RWPE1 (cell line): ENCODE data around the gene THADA.
"Not testable (repeated sequence)": the region's sequence is repeated elsewhere in the genome, so short reads cannot be mapped to it uniquely, and the experiment has no call there.

Experiments used
- CTCF ChIA-PET: fragments of 350-600 bp; sonication (Branson Sonifier 250); formaldehyde crosslinking; extraction: SDS; loops from one replicate; lab custom pipeline; 2021; lab: Yijun Ruan, JAX
- POLR2A ChIA-PET: fragments of 400-600 bp; formaldehyde crosslinking; extraction: SDS; loops from one replicate; lab custom pipeline; 2020; ENCODE audit warnings: antibody characterized with exemption; ENCODE audit not compliant: low non-redundant PET; lab: Yijun Ruan, JAX
- DNase-seq: peaks from one replicate; pipeline ENCODE4 v3.0.0; 2012; ENCODE audit warnings: low spot score
- H3K27ac ChIP-seq: fragments of 450-650 bp; 2 replicates; pipeline ENCODE4 v1.5.1; 2017
- CTCF ChIP-seq: fragments of 450-650 bp; conservative IDR thresholded peaks from 2 replicates; pipeline ENCODE4 v1.5.1; 2017; ENCODE audit warnings: low read depth, mild to moderate bottlenecking

The THADA gene

GRCh38 chr2:43191947-43192516 lies 403.8 kb downstream of the THADA start:
- ChIA-PET CTCF (interaction anchor here (0.6 to 1.0 kb wide), 2 partner anchors 22 to 217 kb away, joined by 4 read pairs; no protein-coding TSS in a partner anchor), POLR2A (no interaction called here)
- TF ChIP-seq CTCF, result no peak
- peak overlapping the region; percentile 35; the same call in 1 of the 2 replicates for H3K27ac ChIP-seq
- no peak for DNase-seq

- no peak for TF ChIP-seq CTCF
- H3K27ac ChIP-seq, result peak overlapping the region; percentile 31
- ChIA-PET CTCF (interaction anchor here (0.7 kb wide), 1 partner anchor 106 kb away, joined by 6 read pairs; no protein-coding TSS in a partner anchor), POLR2A (no interaction called here)
- DNase-seq, result no peak
Measured at GRCh38 chr2:43190311-43191052, 405.4 kb downstream of the THADA start.

- CTCF ChIA-PET, POLR2A ChIA-PET: not testable (repeated sequence)
- H3K27ac ChIP-seq, result peak overlapping the region; percentile 31
Measured at GRCh38 chr2:43189861-43190260, 406.0 kb downstream of the THADA start.

GRCh38 chr2:43188561-43189386 lies 407.1 kb downstream of the THADA start:
- POLR2A ChIA-PET, result no interaction called here
- TF ChIP-seq CTCF, result no peak
- CTCF ChIA-PET, result interaction anchor here (0.6 to 0.8 kb wide), 3 partner anchors 20 to 92 kb away, joined by 3 to 11 read pairs (median 4); no protein-coding TSS in a partner anchor
- 0 out of 2 replicates have a peak overlapping the region, but pooled peaks have one; percentile 10 for H3K27ac ChIP-seq
- DNase-seq, result no peak

More at GRCh38 chr2:43189861-43190260, 406.0 kb downstream of the THADA start:
- DNase-seq, result not testable (repeated sequence)

GRCh38 chr2:43186679-43187374 lies 409.0 kb downstream of the THADA start:
- CTCF ChIA-PET, result no interaction called here
- peak overlapping the region; percentile 22 for H3K27ac ChIP-seq
- no peak for DNase-seq
- POLR2A ChIA-PET, result no interaction called here
- no peak for TF ChIP-seq CTCF

GRCh38 chr2:43186321-43186678 lies 409.5 kb downstream of the THADA start:
- H3K27ac ChIP-seq, result peak overlapping the region; percentile 22
- ChIA-PET CTCF (no interaction called here), POLR2A (no interaction called here)
- no peak for DNase-seq
- TF ChIP-seq CTCF, result no peak
